ENCODE data around the gene ST7. TPM values are rescaled to one million over a fixed set of nuclear protein-coding genes. Genes with fewer than 3 reads are reported as not detected.

Gene ST7
- total RNA-seq, 2 experiments from 2014 or later = 4.9 to 5.4 TPM

DNA sequence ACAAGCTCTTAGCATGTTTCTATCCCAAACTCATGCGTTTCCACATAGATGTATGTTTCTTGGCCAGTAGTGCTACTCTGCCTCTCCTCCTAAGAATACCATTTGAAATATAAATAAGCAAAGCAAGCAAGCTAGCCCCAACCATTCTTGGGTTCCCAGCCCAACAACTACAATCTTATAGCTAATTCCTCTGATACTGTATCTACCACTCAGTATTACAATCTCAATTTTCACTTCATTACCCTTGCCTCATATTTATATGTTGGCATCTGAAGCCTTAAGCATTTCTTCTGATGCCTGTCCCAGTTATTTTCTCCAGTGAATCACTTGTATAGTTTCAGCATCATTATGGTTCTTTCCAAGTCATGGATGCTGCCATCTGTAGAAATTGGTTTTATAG lies 181.1 kb downstream of the ST7 start:
- Mint-ChIP-seq H3K9me3 (no peaks in the 10 kb centered on the region), H3K27ac (no peak overlapping the region), H3K27me3 (no peaks in the 10 kb centered on the region), H3K36me3 (ENCODE audit: low read depth) (no peaks in the 10 kb centered on the region), H3K4me3 (no peak overlapping the region), H3K4me1 (ENCODE audit: low read depth) (no peaks in the 10 kb centered on the region)
- CTCF ChIA-PET = interaction anchor here (1.9 kb wide), 1 partner anchor 12 kb away, joined by 4 read pairs; no protein-coding TSS in a partner anchor
- H3K9me3 ChIP-seq (ENCODE audit: control insufficient read depth in 1 of 2, insufficient read depth in 1 of 2, low read length in 2 of 2) = no peaks in the 10 kb centered on the region
- H3K4me3 ChIP-seq (ENCODE audit: low read length) = no peak overlapping the region
- TF ChIP-seq, protein P1, sequence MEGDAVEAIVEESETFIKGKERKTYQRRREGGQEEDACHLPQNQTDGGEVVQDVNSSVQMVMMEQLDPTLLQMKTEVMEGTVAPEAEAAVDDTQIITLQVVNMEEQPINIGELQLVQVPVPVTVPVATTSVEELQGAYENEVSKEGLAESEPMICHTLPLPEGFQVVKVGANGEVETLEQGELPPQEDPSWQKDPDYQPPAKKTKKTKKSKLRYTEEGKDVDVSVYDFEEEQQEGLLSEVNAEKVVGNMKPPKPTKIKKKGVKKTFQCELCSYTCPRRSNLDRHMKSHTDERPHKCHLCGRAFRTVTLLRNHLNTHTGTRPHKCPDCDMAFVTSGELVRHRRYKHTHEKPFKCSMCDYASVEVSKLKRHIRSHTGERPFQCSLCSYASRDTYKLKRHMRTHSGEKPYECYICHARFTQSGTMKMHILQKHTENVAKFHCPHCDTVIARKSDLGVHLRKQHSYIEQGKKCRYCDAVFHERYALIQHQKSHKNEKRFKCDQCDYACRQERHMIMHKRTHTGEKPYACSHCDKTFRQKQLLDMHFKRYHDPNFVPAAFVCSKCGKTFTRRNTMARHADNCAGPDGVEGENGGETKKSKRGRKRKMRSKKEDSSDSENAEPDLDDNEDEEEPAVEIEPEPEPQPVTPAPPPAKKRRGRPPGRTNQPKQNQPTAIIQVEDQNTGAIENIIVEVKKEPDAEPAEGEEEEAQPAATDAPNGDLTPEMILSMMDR (IDR thresholded peaks at IDR 0.05) = no peak
- H3K27ac ChIP-seq (ENCODE audit: low read depth in 1 of 2, low read length in 2 of 2) = no peak overlapping the region
- POLR2A ChIA-PET = no interaction called here
- no peaks in the 10 kb centered on the region for H3K36me3 ChIP-seq (ENCODE audit: insufficient read depth, low read length)
- intact Hi-C loops (cut with DNase I, micrococcal nuclease) = no loop called here
- no peaks in the 10 kb centered on the region for H3K4me1 ChIP-seq (ENCODE audit: insufficient read depth, low read length)
- DNase-seq = no peak
- no peaks in the 10 kb centered on the region for H3K27me3 ChIP-seq (ENCODE audit: control insufficient read depth in 1 of 2, insufficient read depth in 2 of 2, low read length in 2 of 2)
- ATAC-seq (ENCODE audit: poor library complexity) = no peak

DNA sequence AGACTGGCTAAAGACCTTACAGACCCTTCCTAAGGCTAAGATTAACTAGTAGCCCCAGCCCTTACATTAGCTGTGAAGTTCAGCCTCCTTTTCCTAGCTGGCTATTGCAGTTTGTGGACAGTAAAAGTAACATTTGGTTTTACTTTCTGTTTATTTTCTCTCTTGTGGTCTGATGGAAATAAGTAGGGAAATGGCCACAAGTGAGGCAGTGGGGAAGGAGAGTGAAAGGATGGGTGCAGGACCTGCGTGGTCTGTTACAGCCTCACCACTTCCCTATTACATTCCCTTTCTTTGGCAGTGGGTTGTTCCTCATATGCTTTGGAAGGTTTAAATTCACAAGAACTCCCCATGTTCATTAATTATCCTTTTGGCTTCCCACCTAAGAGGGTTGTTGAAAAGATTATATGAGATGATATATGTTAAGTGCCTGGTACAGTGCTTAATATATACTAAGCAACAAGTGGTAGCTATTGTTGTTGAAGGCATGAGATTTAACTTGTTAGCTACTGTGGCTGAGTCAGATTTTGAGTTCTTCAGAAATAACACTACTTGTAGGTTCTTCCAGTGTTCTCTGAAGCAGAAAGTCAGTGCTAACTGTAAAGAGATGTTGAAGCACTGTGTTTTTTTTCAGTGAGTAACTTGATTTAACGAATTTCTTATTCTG lies 181.7 kb downstream of the ST7 start:
- Histone ChIP-seq H3K27ac (ENCODE audit: low read depth in 1 of 2, low read length in 2 of 2) (no peak overlapping the region), H3K36me3 (ENCODE audit: insufficient read depth, low read length) (no peaks in the 10 kb centered on the region), H3K9me3 (ENCODE audit: control insufficient read depth in 1 of 2, insufficient read depth in 1 of 2, low read length in 2 of 2) (no peaks in the 10 kb centered on the region), H3K4me1 (ENCODE audit: insufficient read depth, low read length) (no peaks in the 10 kb centered on the region), H3K4me3 (ENCODE audit: low read length) (no peak overlapping the region), H3K27me3 (ENCODE audit: control insufficient read depth in 1 of 2, insufficient read depth in 2 of 2, low read length in 2 of 2) (no peaks in the 10 kb centered on the region)
- no peaks in the 10 kb centered on the region for H3K4me1 Mint-ChIP-seq (ENCODE audit: low read depth)
- DNase-seq (peak in 1 of 14 experiments; percentile 14), ATAC-seq (ENCODE audit: poor library complexity) (no peak)
- intact Hi-C loops (cut with DNase I, micrococcal nuclease) = no loop called here
- ChIA-PET CTCF (interaction anchor here (1.0 to 1.9 kb wide), 2 partner anchors 10 to 13 kb away, joined by 3 to 4 read pairs; no protein-coding TSS in a partner anchor), POLR2A (no interaction called here)
- no peaks in the 10 kb centered on the region for H3K36me3 Mint-ChIP-seq (ENCODE audit: low read depth)
- no peak overlapping the region for H3K27ac Mint-ChIP-seq
- H3K4me3 Mint-ChIP-seq = no peak overlapping the region
- TF ChIP-seq, protein P1 (IDR thresholded peaks at IDR 0.05) = no peak
- H3K27me3 Mint-ChIP-seq = no peaks in the 10 kb centered on the region
- H3K9me3 Mint-ChIP-seq = no peaks in the 10 kb centered on the region

DNA sequence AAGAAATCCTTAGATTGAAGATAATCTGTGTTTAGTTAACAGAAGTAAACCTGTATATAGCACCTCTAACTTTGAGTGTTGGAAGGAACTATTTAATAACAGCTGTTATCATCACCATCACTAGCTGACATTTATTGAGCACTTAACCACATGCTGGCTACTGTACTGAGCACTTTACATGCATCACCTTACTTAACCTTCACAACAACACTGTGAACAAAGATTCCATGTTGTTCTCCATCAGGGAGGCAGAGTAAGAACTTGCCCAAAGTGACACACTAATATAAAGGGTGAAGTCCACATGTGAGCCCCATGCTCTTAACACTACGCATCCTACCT lies 182.2 kb downstream of the ST7 start:
- no peaks in the 10 kb centered on the region for H3K36me3 Mint-ChIP-seq (ENCODE audit: low read depth)
- Histone ChIP-seq H3K4me1 (ENCODE audit: insufficient read depth, low read length) (no peaks in the 10 kb centered on the region), H3K27me3 (ENCODE audit: control insufficient read depth in 1 of 2, insufficient read depth in 2 of 2, low read length in 2 of 2) (no peaks in the 10 kb centered on the region), H3K9me3 (ENCODE audit: control insufficient read depth in 1 of 2, insufficient read depth in 1 of 2, low read length in 2 of 2) (no peaks in the 10 kb centered on the region), H3K36me3 (ENCODE audit: insufficient read depth, low read length) (no peaks in the 10 kb centered on the region), H3K4me3 (ENCODE audit: low read length) (no peak overlapping the region), H3K27ac (ENCODE audit: low read depth in 1 of 2, low read length in 2 of 2) (no peak overlapping the region)
- no peaks in the 10 kb centered on the region for H3K27me3 Mint-ChIP-seq
- no peaks in the 10 kb centered on the region for H3K4me1 Mint-ChIP-seq (ENCODE audit: low read depth)
- no peaks in the 10 kb centered on the region for H3K9me3 Mint-ChIP-seq
- no peak overlapping the region for H3K4me3 Mint-ChIP-seq
- CTCF ChIA-PET = interaction anchor here (1.0 to 1.9 kb wide), 2 partner anchors 10 to 13 kb away, joined by 3 to 4 read pairs; no protein-coding TSS in a partner anchor
- TF ChIP-seq, protein P1 (IDR thresholded peaks at IDR 0.05) = no peak
- ATAC-seq (ENCODE audit: poor library complexity) (no peak), DNase-seq (no peak)
- H3K27ac Mint-ChIP-seq = no peak overlapping the region
- intact Hi-C loops (cut with DNase I, micrococcal nuclease) = no loop called here
- POLR2A ChIA-PET = no interaction called here
